CD4-positive, alpha-beta T cell (primary cell): ENCODE results near the gene H3-3A. TPM values are rescaled to one million over a fixed set of nuclear protein-coding genes. Genes with fewer than 3 reads are reported as not detected.

Source experiments
- ATAC-seq: fragments of 200-7000 bp; cut with Tn5 transposase; one replicate; pipeline ENCODE4 v1.10.0; 2022; ENCODE audit warnings: mild to moderate bottlenecking; ENCODE audit not compliant: poor library complexity
- CTCF ChIA-PET: fragments of 350-600 bp; sonication (Branson Sonifier 250); formaldehyde crosslinking; loops from one replicate; lab custom pipeline; 2021; ENCODE audit warnings: antibody characterized with exemption, inconsistent platforms; lab: Charles Lee
- POLR2A ChIA-PET: fragments of 350-600 bp; sonication (Branson Sonifier 250); formaldehyde crosslinking; loops from one replicate; lab custom pipeline; 2021; ENCODE audit warnings: antibody characterized with exemption, inconsistent platforms; lab: Charles Lee
- DNase-seq, 14 experiments: peaks; one replicate each; pipeline ENCODE4 v3.0.0-alpha.2; 2013 to 2020; ENCODE audit warnings: mixed read lengths in 2 of 14
- H3K27ac ChIP-seq, 2 donors: one replicate each; pipeline versions ENCODE4 v1.5.1 to v1.7.0; 2013; ENCODE audit warnings: low read length in 2 of 2, low read depth in 1 of 2, mild to moderate bottlenecking in 1 of 2
- H3K27me3 ChIP-seq, 2 experiments: 1 replicate in 1 of 2; 2 replicates in 1 of 2; pipeline versions ENCODE4 v1.6.1 to v1.7.0; 2013; ENCODE audit warnings: low read length in 2 of 2, control low read depth in 1 of 2, mild to moderate bottlenecking in 1 of 2, moderate library complexity in 1 of 2; ENCODE audit not compliant: insufficient read depth in 2 of 2, control insufficient read depth in 1 of 2
- H3K36me3 ChIP-seq: one replicate; pipeline ENCODE4 v1.6.1; 2013; ENCODE audit warnings: low read length, control low read depth; ENCODE audit not compliant: insufficient read depth
- H3K4me1 ChIP-seq: one replicate; pipeline ENCODE4 v1.6.1; 2013; ENCODE audit warnings: low read length, control low read depth; ENCODE audit not compliant: insufficient read depth
- H3K4me3 ChIP-seq: one replicate; pipeline ENCODE4 v1.5.1; 2013; ENCODE audit warnings: mild to moderate bottlenecking, low read length, moderate library complexity
- H3K9me3 ChIP-seq, 2 experiments: 1 replicate in 1 of 2; 2 replicates in 1 of 2; pipeline versions ENCODE4 v1.6.1 to v1.7.0; 2013; ENCODE audit warnings: low read length in 2 of 2, mild to moderate bottlenecking in 2 of 2, control low read depth in 1 of 2, moderate library complexity in 1 of 2; ENCODE audit not compliant: control insufficient read depth in 1 of 2, insufficient read depth in 1 of 2
- H3K27ac Mint-ChIP-seq: one replicate; pipeline ENCODE4 v1.8.0; 2020; ENCODE audit warnings: mixed read lengths
- H3K27me3 Mint-ChIP-seq: one replicate; pipeline ENCODE4 v1.8.0; 2021; ENCODE audit warnings: mixed read lengths
- H3K36me3 Mint-ChIP-seq: one replicate; pipeline ENCODE4 v1.8.0; 2021; ENCODE audit warnings: low read depth, mixed read lengths
- H3K4me1 Mint-ChIP-seq: one replicate; pipeline ENCODE4 v1.8.0; 2021; ENCODE audit warnings: low read depth, mixed read lengths
- H3K4me3 Mint-ChIP-seq: one replicate; pipeline ENCODE4 v1.8.0; 2020; ENCODE audit warnings: mild to moderate bottlenecking, mixed read lengths
- H3K9me3 Mint-ChIP-seq: one replicate; pipeline ENCODE4 v1.8.0; 2020; ENCODE audit warnings: mixed read lengths
- intact Hi-C, 2 experiments: fragments of 100-400 bp; cut with DNase I in 1 of 2; cut with micrococcal nuclease in 1 of 2; formaldehyde crosslinking; loops; one replicate each; pipeline versions ENCODE4 v1.15.1 to v1.9.0; 2023 to 2025; cut with DNase I, micrococcal nuclease
- total RNA-seq, 174 experiments: library from RNA in 2 of 174; stranded (reverse) in 2 of 174; gene quantifications; one replicate each; pipeline ENCODE4 v1.2.3 and lab custom pipeline; 2021 to 2026
- TF ChIP-seq, protein P1 (sequence below): fragments of 200-600 bp; IDR thresholded peaks from one replicate; pipeline ENCODE4 v1.8.0; 2022; ENCODE audit warnings: antibody characterized with exemption, mild to moderate bottlenecking

Gene H3-3A
- total RNA-seq, 2 experiments from 2014 or later = 372 to 380 TPM

GRCh38 chr1:226021401-226021800 is 41.1 kb upstream of the H3-3A start:
- H3K9me3 ChIP-seq = no peaks in the 10 kb centered on the region
- ChIA-PET POLR2A (no interaction called here), CTCF (no interaction called here)
- no peak overlapping the region for H3K4me3 ChIP-seq
- Mint-ChIP-seq H3K9me3 (no peaks in the 10 kb centered on the region), H3K4me3 (no peak overlapping the region), H3K4me1 (no peaks in the 10 kb centered on the region), H3K27me3 (no peaks in the 10 kb centered on the region), H3K27ac (no peak overlapping the region), H3K36me3 (no peaks in the 10 kb centered on the region)
- DNase-seq (no peak), ATAC-seq (no peak)
- H3K27me3 ChIP-seq = no peaks in the 10 kb centered on the region
- no peak overlapping the region for H3K27ac ChIP-seq
- no peaks in the 10 kb centered on the region for H3K36me3 ChIP-seq
- intact Hi-C loops = no loop called here
- H3K4me1 ChIP-seq = no peaks in the 10 kb centered on the region
- TF ChIP-seq, protein P1, sequence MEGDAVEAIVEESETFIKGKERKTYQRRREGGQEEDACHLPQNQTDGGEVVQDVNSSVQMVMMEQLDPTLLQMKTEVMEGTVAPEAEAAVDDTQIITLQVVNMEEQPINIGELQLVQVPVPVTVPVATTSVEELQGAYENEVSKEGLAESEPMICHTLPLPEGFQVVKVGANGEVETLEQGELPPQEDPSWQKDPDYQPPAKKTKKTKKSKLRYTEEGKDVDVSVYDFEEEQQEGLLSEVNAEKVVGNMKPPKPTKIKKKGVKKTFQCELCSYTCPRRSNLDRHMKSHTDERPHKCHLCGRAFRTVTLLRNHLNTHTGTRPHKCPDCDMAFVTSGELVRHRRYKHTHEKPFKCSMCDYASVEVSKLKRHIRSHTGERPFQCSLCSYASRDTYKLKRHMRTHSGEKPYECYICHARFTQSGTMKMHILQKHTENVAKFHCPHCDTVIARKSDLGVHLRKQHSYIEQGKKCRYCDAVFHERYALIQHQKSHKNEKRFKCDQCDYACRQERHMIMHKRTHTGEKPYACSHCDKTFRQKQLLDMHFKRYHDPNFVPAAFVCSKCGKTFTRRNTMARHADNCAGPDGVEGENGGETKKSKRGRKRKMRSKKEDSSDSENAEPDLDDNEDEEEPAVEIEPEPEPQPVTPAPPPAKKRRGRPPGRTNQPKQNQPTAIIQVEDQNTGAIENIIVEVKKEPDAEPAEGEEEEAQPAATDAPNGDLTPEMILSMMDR = no peak

- H3K36me3 ChIP-seq = no peaks in the 10 kb centered on the region
- no peak overlapping the region for H3K27ac ChIP-seq
- no peaks in the 10 kb centered on the region for H3K4me1 ChIP-seq
- no peaks in the 10 kb centered on the region for H3K27me3 ChIP-seq
- Mint-ChIP-seq H3K4me3 (no peak overlapping the region), H3K27me3 (no peaks in the 10 kb centered on the region), H3K4me1 (no peaks in the 10 kb centered on the region), H3K36me3 (no peaks in the 10 kb centered on the region), H3K27ac (no peak overlapping the region), H3K9me3 (no peaks in the 10 kb centered on the region)
- no peaks in the 10 kb centered on the region for H3K9me3 ChIP-seq
- no peak for DNase-seq
- no peak overlapping the region for H3K4me3 ChIP-seq
- TF ChIP-seq, protein P1 = no peak
- CTCF ChIA-PET = no interaction called here
- no peak for ATAC-seq
- intact Hi-C loops = no loop called here
- POLR2A ChIA-PET = no interaction called here
Observed at GRCh38 chr1:226021801-226022200, 40.7 kb upstream of the H3-3A start.

GRCh38 chr1:226023735-226024134 is 38.8 kb upstream of the H3-3A start:
- ChIA-PET CTCF (no interaction called here), POLR2A (interaction anchor here (0.8 kb wide), 1 partner anchor 24 kb away, joined by 3 read pairs; no protein-coding TSS in a partner anchor)
- Histone ChIP-seq H3K4me1 (no peaks in the 10 kb centered on the region), H3K27me3 (no peaks in the 10 kb centered on the region), H3K27ac (no peak overlapping the region), H3K36me3 (no peaks in the 10 kb centered on the region), H3K4me3 (no peak overlapping the region), H3K9me3 (no peaks in the 10 kb centered on the region)
- Mint-ChIP-seq H3K9me3 (no peaks in the 10 kb centered on the region), H3K27ac (no peak overlapping the region), H3K27me3 (no peaks in the 10 kb centered on the region), H3K4me1 (no peaks in the 10 kb centered on the region), H3K4me3 (no peak overlapping the region), H3K36me3 (no peaks in the 10 kb centered on the region)
- intact Hi-C loops = no loop called here
- ATAC-seq (no peak), DNase-seq (no peak)
- TF ChIP-seq, protein P1 = no peak
